Measurements from ENCODE around the gene LRRC37A.
"Not testable (repeated sequence)": the region's sequence is repeated elsewhere in the genome, so short reads cannot be mapped to it uniquely, and the experiment has no call there.

LRRC37A gene

DNA sequence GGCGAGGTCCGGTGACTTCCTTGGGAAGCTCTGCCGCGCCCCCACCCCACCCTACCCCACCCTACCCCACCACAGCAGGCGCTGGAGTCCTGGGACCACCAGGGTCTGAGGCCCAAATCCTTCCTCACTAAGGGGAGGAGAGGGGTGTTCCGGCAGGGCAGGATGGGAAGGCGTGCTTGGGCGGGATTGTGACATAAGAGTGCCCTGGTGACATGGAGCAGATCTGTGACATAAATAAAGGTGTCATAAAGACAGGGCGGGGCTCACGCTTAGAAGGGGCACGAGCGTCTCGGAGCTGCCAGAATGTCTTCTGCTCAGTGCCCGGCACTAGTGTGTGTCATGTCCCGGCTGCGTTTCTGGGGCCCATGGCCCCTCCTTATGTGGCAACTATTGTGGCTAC lies at the start of gene LRRC37A:
Gene LRRC37A, plus strand, starts transcription at position 301 of the 400 bp plus-strand sequence. Its CDS starts 3 bp downstream, at position 304.
- DNase-seq = not testable (repeated sequence)

DNA sequence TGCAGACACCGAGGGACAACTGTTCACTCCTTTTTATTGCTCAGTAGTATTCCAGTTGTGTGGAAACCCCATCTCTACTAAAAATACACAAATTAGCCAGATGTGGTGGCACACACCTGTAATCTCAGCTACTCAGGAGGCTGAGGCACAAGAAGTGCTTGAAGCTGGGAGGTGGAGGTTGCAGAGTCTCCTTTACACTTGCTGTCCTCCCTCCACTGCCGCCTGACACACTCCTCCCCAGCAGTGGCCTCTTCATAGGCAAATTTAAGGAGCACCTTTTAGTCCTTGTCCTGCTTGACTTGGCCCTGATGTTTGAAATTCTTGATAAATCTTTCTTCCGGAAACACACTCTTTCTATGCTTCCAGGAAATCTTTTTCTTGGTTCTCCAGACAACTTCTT lies 45.8 kb upstream of the LRRC37A start:
- not testable (repeated sequence) for DNase-seq

DNA sequence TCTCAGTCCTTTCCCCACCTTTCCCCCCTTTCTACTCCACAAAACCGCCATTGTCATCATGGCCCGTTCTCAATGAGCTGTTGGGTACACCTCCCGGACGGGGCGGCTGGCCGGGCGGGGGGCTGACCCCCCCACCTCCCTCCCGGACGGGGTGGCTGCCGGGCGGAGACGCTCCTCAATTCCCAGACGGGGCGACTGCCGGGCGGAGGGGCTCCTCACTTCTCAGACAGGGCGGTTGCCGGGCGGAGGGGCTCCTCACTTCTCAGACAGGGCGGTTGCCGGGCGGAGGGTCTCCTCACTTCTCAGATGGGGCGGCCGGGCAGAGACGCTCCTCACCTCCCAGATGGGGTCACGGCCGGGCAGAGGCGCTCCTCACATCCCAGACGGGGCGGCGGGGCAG lies 42.1 kb upstream of the LRRC37A start:
- not testable (repeated sequence) for DNase-seq

DNA sequence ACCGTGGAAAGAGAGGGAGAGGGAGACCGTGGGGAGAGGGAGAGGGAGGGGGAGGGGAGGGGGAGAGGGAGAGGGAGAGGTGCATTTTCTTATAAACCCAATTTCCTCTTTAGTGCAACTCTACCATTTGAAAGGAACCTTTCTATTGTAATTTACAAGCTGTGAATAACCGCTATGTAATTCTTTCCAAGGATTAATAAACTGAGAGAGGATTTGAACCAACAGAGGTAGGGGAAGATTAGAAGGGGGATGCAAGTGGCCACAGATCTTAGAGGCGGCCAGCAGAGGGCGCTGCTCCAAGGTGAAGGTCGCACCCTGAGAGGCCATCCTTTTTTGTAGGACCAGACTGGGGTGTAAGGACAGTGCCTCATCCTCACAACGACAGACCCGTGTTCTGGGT lies 41.2 kb upstream of the LRRC37A start:
- DNase-seq = not testable (repeated sequence)

DNA sequence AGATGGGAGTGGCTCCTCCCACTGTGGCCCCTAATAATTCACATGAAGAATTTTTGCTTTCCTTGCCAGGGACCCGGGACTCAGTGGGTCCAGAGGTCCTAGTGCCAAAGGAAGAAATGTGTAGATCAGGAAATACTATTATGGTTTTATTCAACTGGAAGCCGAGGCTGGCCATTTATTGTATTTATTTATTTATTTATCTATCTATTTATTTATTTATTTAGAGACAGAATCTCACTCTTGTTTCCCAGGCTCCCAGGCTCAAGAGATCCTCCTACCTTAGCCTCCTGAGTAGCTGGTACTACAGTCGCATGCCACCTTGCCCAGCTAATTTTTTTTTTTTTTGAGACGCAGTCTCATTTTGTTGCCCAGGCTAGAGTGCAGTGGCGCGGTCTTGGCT lies 40.7 kb upstream of the LRRC37A start:
- not testable (repeated sequence) for DNase-seq

DNA sequence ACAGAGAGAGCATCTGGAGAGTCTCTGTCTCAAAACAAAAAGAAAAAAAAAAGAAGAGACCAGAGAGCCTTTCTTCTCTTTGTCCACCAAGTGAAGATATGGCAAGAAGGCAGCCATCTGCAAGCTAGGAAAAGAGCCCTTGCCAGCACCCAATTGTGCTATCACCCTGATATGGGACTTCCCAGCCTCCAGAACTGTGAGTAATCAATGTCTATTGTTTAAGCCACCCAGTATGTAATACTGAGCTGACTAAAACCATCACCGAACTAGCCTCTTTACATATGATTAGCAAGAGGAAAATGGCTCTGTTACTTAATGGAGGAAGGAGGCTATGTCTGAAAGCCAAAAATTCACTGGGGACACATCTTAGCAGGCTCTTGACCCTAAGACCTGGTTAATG lies 38.6 kb upstream of the LRRC37A start:
- DNase-seq = not testable (repeated sequence)

DNA sequence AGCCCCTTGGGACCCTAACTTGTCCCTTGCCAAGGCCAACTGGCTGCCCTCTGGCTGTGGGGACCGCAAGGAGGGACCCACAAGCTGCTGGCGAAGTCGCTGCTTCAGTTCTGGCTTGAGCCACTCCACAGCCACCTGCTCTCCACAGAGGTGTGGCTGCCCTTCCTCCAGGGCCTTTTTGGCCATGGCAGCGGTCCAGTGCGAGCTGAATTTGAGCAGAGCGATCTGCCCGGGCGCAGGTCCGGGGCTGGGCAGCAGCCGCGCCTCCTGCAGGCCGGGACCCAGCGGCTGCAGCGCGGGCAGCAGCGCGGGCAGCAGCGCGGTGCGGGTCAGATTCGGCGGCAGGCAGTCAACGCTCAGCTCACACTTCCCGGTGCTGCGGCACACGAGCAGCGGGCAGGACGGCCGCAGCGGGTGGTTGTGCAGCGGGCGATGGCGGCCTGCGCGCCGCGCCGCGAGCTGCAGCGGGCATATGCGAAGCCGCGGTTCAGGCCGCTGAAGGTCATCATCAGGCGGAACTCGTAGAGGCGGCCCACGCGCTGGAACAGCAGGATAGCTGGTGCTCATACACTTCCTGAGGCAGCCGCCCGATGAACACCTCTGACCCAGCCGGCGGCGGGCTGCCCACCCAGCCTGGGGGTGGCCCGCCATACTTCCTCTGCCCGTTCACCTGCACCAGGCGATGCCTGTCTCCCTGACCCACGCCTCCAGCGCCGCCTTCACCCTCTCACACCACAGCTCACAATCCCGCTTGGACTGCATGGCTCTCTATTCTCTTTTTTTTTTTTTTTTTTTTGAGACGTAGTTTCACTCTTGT lies 34.9 kb upstream of the LRRC37A start:
- not testable (repeated sequence) for DNase-seq

DNA sequence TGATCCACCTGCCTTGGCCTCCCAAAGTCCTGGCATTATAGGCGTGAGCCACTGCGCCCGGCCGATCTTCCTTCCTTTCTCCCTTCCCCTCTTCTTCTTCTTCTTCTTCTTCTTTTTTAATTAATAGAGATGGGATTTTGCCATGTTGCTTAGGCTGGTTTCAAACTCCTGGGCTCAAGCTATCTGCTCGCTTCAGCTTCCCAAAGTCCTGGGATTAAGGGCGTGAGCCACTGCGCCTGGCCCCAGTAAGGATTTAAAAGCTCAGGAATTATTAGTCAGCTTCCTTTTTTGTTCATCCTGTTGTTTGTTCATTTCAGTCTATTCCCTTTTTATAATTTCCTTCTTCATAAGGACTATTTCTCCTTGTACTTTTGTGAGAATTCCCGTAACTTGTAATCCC lies 32.7 kb upstream of the LRRC37A start:
- no peak for DNase-seq

DNA sequence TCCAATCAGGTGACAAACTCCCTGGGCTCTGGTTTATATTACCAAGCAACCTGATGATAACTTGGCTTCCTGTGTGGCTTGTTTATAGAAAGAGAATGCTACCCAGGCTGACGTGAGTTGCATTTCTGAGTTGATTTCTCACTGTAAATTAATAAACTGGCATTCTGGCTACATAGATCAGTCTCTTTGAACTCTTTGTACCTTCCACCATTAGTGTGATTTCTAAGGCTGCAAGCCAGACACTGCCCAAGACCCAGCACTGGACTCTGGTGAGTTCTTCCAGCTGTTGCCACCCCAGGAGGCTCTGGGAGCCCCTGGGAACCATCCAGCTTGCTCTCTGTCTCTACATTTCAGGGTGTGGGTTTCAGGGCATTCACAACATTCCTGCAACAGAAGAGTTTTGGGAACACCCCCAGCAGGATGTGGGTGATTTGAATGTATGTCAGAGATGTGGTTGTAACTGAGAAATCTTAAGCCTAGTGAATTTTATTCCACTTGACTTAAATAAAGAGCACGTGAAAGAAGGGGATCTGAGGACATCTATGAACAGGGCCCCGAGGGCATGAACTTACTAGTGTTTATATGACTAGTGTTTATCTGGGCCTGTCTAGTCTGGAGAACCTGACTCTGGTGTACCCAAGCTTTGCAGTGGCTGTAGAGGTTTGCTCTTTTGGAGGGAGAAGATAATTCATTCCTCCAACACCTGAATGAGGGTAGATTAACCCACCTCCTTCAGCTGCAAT lies 30.3 kb upstream of the LRRC37A start:
- no peak for DNase-seq

DNA sequence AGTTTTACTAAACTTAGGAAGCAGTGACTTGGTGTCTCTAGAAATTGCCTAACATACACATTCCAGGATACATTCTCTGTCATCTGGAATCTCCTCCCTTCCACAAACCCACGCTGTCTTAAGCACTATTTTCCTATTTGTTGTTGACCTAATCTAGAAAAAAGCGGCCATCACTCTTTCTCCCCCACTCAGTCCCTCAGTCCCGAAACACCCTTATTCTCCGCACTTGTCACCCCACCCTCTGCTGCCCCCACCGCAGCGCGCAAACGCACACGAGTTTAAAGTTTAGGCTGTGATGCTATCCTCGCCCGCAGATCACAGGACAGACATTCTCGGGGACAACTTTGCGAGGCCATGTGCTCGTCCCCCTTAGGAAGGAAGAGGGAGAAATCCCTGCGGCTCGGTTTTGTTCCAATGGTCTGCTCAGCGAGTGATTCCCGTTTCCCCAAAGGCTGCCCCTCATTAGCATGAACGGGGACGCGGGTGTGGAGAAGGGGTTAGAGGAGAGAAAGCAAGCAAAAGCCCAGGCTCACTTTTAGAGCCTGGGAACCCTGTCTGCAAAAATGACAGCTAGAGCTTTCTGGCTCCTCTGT lies 28.8 kb upstream of the LRRC37A start:
- DNase-seq = not testable (repeated sequence)

DNA sequence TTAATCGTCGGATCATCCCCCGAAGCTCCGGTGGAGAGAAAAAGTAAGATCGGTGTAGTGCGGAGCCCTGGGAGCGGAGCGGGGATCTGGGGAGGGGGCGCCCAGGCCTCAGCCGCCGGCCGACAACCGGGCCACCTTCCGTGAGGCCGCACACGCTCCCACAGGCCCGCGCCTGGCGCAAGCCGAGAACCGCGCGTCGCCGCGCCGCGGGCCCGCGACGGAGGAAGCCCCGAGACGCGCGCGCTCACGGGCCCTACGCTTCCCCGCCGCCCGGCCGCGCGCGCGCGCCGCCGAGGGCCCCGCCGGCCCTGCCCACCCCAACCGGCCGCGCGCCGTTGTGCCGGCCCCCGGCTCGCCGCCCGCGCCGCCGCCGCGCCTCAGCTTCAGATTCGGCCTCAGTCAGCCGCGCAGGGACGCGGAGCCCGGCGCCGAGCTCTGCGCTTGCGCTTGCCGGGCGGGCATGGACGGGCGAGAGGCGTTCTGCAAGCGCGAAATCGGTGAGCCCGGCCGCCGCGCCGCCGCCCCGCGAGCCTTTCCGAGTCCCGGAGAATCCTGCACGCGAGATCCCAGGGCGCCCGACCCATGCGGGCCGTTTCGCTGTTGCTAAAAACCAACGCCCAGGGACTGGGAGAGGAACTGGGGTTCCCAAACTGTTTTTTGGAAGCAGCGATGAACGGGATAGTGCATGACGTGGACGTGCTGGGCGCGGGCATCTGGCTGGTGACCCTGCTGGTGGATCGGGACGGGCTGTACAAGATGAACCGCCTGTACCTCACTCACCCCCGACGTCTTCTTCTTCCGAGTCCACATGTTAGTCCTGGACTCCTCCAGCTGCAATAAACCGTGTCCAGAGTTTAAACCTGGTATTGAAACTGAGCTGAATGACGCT lies 28.0 kb upstream of the LRRC37A start:
- peak; percentile 35 for DNase-seq

DNA sequence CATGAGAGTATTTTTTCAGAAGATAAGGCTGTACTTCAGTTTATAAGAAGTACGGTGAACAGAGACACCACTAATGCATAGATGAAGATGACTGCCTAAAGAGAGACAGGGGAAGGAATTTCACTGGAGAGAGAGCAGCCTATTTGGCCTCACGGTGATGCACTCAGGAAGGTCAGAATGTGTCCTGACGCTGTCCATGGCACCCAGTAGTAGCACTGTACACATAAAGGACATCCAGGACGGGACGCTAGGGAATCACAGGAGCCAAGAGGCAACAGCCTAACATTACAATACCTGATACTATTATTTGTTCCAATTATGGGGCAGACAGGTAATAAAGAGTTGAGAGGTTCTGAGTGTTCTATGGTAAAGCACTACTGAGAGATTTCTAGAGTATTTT lies 24.9 kb upstream of the LRRC37A start:
- no peak for DNase-seq

DNA sequence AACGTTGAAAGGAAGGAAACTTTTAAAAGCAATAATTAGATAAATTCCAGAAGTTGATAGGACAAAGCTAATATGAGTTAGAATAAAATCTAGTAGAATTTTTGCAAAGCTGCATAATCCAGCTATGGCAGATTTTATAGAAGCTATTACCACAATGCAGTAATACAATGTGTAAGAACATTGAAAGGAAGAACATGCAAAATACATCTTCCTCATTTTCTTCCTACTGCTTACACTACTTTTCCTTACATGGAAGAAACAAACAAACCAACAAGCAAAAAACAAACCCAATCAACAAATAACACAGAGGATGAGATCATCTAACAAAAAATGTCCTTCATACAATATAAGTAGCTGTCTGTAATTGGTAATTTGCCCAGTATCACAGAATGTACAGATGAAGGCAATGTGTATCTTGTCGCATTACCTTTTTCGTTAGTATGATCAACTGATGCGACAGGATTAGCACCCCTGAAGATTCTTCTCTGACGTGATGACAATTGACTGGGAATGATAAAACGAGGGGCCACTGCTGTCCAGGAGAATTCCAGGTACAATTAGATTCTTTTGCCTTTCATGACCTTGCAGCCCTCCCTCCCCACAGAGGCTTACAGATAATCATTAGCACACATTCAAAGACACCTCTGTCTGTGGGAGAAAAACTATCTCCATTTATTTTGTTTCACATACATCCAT lies 21.2 kb upstream of the LRRC37A start:
- no peak for DNase-seq

DNA sequence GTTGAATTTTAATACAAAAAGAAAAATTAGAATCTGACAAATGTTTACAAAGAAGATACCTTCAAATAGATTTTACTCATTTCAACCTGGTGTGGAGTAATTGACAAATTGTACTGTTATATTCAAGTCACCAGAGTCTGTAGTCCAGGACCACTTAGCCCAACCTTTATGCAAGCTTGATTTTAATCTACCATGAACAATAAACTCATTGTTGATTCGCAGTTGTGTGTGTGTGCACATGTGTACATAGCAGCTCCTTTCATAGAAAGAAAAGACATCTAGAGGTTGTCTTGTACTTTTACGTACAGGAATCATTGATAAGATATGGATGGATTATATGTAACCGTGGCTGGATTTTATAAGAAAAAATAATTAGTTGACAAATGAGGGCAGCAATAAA lies 20.7 kb upstream of the LRRC37A start:
- DNase-seq = no peak

DNA sequence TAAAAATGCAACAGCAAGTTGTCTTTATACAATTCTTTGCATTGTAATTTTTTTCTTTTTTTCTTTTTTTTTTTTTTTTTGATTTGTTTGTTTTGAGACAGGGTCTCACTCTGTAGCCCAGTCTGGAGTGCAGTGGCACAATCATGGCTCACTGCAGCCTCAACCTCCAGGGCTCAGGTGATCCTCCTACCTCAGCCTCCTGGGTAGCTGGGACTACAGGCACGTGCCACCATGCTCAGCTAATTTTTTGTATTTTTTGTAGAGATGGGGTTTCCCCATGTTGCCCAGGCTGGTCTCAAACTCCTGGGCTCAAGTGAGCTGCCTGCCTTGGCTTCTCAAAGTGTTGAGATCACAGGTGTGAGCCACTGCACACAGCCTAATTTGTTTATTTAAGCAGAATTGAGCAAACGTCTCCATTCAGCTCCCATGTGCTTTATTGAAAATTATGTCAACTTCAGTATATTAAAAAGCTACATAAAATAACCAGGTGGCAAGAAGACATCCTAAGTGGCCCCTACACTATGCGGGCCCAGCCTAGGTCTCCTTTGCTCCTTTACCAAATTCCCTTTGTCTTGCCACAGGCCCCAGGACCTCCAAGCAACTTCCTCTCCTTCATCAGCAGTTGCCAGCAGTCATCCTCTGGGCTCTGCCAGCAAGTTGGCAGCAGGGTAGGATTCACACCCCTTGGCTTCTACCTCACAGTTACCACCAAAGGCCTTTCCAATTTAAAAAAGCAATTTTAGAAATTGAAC lies 18.0 kb upstream of the LRRC37A start:
- DNase-seq = not testable (repeated sequence)

DNA sequence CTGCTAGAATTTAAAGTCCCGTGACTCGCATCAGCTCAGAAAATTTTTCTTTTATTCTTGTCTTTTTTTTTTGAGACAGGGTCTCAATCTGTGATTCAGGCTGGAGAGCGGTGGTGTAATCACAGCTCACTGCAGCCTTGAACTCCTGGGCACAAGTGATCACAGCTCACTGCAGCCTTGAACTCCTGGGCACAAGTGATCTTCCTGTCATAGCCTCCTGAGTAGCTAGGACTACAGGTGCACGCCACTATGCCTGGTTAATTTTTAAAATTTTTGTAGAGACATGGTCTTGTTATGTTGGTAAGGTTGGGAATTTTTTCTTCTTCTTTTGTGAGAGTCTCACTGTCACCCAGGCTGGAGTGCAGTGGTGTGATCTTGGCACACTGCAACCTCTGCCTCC lies 13.6 kb upstream of the LRRC37A start:
- DNase-seq = not testable (repeated sequence)

DNA sequence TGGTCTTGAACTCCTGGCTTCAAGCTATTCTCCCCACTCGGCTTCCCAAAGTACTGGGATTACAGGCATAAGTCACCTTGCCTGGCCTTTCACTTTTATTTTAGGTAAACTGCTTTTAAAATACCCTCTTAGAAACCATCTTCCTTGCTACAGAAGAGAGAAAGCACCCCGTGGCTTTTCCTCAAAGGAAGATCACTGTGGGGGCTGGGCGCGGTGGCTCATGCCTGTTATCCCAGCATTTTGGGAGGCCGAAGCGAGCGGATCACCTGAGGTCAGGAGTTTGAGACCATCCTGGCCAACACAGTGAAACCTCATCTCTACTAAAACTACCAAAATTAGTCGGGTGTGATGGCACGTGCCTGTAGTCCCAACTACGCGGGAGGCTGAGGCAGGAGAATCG lies 12.3 kb upstream of the LRRC37A start:
- not testable (repeated sequence) for DNase-seq

DNA sequence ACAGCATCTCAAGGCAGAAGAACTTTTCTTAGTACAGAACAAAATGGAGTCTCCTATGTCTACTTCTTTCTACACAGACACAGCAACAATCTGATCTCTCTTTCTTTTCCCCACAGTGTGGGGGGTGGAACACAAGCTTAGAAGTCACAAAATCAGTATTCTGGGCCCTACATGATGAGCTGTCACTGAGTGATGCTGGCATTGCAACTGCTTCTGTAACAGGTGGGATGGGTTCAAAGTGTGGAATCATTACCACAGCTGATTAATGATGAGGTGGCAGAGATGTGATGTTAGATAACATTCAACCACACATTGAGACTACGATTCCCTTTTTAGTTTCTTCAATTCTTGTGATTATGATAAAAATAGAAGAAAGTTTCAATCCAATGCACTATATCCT lies 10.5 kb upstream of the LRRC37A start:
- not testable (repeated sequence) for DNase-seq

DNA sequence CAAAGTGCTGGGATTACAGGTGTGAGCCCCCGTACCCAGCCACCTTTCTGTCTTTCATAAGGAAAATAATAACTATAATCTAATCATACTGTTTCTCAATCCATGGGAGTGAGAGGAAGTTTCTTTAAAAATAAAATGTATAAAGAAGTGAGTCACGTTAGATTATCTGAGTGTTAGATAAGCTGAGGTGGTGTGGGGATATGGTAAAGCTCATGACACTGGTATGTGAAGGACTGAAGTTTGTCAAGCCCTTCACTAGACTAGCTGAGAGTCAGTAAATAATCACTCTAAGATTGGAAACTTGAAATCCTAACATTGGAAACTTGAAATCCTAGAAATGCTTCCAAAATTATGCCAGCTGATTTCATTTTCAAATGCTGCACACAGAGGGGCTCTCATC lies 9.4 kb upstream of the LRRC37A start:
- DNase-seq = not testable (repeated sequence)

DNA sequence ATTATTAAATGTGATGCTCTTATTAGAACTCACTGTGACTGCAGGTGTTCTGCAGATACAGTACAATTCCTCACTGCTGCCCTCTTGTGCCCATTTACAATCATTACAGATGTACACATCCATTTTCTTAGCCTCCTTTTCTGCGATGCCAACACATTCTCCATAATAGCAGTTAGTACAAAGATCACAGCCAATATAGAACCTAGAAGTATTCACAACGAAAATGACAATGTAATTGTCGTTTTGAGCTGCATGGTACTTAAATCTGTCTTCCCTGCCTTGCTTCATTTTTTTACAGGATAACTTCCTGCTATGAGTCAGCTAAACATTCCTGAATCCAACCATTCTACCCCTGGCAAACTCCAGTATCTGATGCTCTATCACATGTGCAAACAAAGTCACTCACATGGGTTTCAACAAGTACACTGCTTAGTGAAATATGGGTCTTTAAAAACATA lies 8.1 kb upstream of the LRRC37A start:
- peak; percentile 13 for DNase-seq

DNA sequence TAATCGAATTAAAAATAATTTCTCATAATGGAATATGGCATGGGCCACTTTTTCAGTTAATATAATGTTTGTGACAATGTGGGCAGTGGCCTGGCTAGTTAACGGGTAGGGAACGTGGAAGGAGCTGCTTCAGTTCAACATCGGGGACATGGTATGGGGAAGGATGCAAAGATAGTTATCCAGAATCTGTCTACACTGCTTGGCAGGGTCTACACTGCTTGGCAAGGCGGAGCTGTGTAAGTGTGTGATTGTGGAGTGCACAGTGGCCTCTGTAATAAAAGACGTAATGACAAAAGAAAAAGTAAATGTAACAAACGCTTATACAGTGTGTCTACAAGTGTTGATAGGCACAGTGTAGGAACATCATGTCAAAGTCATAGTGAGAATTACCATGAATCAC lies 7.3 kb upstream of the LRRC37A start:
- DNase-seq = not testable (repeated sequence)
